Occipital lobe (tissue), 2 donors: ENCODE data around the gene SIGLECL1. TPM values are rescaled to one million over a fixed set of nuclear protein-coding genes. Genes with fewer than 3 reads are reported as not detected.
"Not testable (repeated sequence)": the region's sequence is repeated elsewhere in the genome, so short reads cannot be mapped to it uniquely, and the experiment has no call there.

ENCODE experiments used
- DNase-seq: peaks from one replicate; lab custom pipeline; 2025; lab: John Stamatoyannopoulos, UW
- total RNA-seq: library from RNA; depleted of rRNA; stranded (reverse); fragments of >200 nt; gene quantifications from one replicate; pipeline ENCODE4 v1.2.3, GENCODE V29; 2014

The SIGLECL1 gene
- not detected for total RNA-seq

DNA sequence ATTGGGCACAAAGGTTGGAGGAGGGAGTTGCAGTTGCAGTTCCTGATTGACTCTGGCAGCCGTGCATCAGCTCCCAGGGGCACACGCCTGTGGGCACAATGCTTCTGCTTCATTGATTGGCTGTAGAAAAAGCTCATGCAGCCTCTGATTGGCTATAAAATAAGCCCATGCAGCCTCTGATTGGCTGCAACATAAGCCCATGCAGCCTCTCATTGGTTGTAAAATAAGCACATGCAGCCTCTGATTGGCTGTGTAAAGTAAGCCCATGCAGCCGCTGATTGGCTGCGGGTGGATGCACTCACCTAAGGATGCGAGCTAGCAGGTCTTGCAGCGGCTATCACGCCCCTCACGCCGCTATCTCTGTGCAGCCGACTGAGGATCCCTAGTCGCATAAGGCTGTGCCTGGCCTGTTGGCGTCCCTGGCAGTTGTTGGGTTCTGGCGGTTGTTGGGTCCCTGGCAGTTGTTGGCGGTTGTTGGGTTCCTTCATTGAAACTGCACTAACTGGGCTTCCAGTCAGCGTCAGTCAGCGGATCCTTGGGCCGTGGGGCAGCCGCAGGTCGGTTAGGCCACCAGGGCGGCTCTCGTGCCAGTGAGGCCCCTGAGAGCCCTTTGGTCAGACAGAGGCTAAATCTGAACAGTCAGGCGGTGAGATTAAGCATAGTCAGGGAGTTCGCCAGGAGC, at the start of gene SIGLECL1:
SIGLECL1 (plus strand) TSS at position 295 of the 682 bp plus-strand sequence. CDS start 12,993 bp downstream, outside the sequence.
- DNase-seq = no peak

DNA sequence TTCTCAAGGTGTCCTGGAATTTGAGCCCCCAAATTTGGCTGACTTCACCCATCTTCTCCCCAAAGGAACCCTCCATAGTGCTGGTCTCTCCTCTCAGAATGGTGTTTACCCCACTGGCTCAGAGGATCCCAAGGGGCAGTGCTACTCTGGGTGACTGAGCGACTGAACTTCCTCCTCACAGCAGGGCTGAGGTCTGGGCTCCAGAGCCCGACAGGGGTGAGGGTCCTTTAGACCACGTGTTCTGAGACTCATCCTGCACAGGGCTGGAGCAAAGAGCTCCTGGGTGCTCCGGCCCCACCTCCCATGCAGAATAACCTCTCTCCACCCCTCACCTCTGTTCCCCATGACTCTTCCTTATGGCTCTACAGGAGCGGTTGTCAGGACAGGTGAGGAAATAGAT, 49.2 kb upstream of the SIGLECL1 start:
- DNase-seq = no peak

DNA sequence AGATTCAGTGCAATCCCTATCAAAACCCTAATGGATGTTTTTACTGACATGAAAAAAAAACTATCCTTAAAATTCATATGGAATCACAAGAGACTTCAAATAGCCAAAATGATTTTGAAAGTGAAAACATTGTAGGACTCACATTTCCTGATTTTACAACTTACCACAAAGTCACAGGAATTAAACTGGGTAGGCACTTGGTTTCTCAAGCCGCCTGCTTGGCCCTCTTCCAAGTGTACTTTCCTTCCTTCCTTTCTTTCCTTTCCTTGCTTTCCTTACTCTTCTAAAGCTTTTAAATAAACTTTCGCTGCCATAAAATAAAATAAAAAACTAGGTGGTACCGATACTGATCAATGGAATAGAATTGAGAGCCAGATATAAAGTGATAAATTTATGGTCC, 47.0 kb upstream of the SIGLECL1 start:
- no peak for DNase-seq

DNA sequence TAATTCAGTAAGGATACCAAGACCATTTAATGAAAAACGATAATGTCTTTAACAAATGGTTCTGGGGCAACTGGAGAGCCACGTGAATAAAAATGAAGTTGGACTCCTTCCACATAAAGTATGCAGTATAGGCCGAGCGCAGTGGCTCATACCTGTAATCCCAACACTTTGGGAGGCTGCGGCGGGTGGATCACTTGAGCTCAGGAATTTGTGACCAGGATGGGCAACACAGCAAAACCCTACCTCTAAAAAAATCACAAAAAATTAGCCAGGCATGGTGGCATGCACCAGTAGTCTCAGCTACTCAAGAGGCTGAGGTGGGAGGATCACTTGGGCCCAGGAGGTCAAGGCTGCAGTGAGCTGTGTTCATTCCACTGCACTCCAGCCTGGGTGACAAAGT, 46.6 kb upstream of the SIGLECL1 start:
- DNase-seq = no peak

DNA sequence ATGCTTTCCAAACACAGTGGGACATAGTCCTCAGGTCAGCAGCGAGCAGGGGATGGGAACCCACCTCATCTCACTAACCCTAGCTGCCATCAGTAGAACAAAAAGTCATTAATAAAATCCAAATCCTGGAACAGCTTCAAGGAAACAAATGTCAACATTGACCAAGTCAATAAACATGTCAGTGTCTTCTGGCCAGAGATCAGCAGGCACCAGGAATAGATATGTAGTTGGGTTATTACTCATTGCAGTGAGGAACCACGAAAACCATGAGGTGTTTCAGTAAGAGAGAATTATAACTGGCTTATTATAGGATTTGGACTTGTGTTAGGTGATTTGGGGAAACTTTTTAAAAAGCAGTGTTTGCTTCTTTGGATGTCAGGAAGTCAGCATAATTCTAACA, 43.1 kb upstream of the SIGLECL1 start:
- DNase-seq = no peak

DNA sequence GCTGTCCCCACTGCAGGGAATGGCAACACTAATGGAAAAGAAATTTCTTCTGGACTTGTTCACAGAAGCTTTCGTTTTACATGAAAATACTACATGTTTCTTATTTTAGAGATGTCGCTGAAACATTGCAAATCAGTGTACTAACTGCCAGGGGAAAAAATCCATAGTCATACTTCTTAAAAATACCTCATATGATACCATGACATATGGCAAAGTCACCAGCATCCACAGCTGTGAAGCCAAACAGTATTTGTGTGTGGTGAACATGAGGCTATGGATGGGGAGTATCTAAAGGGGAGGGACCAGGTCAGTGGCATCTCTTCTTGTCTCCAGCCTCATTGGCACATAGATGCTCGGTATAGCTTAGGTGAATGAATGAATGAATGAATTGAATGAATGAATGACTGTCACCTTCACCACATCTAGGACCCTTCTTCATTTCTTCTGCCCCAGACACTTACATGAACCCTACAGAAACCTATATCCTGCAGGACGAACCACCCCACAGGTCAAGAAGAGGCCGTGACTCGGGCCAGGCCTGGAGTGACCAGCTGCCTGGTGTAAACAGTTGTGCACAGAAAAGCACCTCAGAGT, 40.6 kb upstream of the SIGLECL1 start:
- no peak for DNase-seq

DNA sequence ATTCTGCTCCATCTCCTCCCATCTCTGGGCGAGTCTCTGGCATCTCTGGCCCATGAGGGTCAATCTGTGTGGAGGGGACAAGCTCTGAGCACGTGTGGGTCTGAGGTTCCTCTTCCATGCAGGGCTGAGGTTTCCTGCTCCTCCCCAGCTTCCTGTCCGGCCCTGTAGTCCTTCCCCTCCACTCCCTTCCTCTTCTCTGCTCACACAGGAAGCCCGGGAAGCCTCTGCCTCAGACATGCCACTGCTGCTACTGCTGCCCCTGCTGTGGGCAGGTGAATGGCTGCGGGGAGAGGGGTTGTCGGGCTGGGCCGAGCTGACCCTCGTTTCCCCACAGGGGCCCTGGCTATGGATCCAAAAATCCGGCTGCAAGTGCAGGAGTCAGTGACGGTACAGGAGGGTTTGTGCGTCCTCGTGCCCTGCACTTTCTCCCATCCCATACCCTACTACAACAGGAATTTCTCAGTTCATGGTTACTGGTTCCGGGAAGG, 40.0 kb upstream of the SIGLECL1 start:
- not testable (repeated sequence) for DNase-seq

DNA sequence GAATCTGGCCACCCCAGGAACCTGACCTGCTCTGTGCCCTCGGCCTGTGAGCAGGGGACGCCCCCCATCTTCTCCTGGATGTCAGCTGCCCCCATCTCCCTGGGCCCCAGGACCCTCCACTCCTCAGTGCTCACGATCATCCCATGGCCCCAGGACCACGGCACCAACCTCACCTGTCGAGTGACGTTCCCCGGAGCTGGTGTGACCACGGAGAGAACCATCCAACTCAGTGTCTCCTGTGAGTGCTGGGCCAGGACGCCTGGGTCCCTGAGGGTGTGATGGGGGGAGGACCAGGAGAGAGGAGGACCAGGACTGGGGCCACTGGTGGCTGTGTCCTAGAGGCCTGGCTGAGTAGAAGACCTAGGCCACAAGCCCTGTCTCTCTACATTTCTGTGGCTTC, 39.0 kb upstream of the SIGLECL1 start:
- no peak for DNase-seq

DNA sequence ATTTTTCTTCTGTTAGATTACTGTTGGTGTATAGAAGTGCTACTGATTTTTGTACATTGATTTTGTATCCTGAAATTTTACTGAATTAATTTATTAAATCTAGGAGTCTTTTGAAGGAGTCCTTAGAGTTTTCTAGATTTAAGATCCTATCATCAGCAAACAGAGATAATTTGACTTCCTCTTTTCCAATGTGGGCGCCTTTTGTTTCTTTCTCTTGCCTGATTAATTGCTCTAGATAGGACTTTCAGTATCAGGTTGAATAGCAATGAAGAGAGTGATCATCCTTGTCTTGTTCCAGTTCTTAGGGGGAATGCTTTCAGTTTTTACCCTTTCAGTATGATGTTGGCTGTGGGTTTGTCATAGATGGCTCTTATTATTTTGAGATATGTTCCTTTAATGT, 31.6 kb upstream of the SIGLECL1 start:
- no peak for DNase-seq

DNA sequence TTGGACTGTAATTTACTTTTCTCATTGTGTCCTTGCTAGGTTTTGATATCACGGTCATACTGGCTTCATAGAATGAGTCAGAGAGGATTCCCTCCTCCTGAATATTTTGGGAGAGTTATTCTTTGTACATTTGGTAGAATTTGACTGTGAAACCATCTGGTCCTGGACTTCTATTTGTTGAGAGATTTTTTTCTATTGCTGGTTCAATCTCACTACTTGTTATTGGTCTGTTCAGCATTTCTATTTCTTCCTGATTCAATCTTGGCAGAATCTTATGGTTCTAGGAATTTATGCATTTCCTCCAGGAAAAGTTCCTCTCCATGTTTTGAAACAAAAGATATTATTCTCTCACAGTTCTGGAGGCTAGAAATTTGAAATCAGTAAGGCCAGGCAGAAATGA, 30.9 kb upstream of the SIGLECL1 start:
- no peak for DNase-seq

DNA sequence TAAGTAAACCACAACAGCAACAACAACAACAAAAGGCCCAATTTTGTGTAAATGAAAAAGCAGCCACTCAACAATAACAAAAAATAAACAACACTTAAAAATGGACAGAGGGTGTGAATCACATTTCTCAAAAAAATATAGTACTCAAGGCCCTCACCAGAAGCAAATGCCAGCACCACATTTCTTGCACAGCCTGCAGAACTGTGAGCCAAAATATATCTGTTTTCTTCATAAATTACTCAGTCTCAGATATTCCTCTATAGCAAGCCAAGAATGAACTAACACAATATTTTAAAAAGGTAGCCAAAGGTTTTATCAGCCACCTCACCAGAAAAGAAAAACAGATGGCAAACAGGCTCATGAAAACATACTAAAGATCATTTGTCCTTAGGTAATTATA, 29.9 kb upstream of the SIGLECL1 start:
- DNase-seq = no peak

DNA sequence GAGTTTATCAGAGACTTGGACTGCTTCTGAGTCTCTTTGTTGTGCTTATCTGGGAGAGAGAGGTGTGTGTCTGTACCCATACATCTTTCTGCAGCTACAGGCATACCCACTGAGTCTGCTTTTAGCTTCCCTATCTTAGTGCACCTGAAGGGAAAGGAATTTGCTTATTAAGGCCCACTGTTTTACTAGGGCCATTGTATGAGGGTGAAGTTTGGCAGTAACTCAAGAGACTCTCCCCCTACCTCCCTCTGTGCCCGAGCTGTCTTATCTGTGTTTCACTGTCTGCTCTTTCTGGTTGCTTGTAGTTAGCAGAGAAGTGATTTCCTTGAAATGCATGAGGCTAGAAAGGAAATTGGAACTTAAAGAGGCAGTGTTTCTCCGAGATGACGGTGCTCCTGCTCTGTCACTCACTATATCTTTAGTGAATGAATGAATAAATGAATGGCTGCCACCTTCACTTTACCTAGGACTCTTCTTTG, 26.7 kb upstream of the SIGLECL1 start:
- DNase-seq = no peak

DNA sequence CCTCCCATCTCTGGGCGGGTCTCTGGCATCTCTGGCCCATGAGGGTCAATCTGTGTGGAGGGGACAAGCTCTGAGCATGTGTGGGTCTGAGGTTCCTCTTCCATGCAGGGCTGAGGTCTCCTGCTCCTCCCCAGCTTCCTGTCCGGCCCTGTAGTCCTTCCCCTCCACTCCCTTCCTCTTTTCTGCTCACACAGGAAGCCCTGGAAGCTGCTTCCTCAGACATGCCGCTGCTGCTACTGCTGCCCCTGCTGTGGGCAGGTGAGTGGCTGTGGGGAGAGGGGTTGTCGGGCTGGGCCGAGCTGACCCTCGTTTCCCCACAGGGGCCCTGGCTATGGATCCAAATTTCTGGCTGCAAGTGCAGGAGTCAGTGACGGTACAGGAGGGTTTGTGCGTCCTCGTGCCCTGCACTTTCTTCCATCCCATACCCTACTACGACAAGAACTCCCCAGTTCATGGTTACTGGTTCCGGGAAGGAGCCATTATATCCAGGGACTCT, 25.9 kb upstream of the SIGLECL1 start, which contains the start of gene CD33:
CD33 (plus strand) TSS at position 183 of the 496 bp plus-strand sequence; CDS start at position 222, 39 bp downstream.
- DNase-seq = not testable (repeated sequence)

DNA sequence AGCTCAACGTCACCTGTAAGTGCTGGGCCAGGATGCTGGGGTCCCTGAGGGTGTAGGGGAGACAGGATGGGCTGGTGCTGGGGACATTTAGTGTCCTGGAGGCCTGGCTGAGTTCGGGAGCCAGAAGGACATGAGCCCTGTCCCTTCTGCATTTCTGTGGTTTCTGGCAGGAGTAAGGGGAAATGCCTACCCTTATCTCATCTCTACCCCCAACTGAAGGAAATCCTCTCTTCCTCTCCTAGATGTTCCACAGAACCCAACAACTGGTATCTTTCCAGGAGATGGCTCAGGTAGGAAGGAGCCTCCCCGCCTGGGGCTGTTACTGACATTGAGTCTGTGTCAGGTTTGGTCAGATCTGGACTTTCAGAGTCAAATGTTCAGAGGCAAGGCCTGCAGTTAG, 24.8 kb upstream of the SIGLECL1 start:
- no peak for DNase-seq

DNA sequence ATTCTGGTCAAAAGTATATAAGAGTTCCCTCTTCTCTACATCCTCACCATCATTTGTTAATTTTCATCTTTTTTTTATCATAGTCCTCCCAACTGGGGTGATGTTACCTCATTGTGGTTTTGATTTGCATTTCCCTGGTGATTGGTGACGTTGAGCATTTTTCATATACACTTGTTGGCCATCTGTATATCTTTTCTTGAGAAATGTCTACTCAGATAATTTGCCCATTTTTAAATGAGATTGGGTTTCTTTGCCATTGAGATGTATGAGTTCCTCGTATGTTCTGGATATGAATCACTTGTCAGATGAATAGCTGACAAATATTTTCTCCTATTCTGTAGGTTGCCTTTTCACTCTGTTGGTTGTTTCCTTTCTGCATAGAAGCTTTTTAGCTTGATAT, 23.6 kb upstream of the SIGLECL1 start:
- no peak for DNase-seq

DNA sequence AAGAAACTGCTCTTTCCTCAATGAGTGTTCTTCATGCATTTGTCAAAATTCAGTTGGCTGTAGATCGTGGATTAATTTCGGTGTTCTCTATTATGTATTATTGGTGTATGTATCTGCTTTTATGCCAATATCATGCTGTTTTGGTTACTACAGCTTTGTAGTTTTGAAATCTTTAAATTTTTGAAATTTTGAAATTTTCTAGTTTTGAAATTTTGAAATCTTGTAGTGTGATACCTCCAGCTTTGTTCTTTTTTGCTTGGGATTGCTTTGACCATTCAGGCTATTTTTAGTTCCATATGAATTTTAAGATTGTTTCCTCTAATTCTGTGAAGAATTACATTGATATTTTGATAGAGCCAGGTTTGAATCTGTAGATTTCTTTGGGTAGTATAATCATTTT, 22.9 kb upstream of the SIGLECL1 start:
- no peak for DNase-seq

DNA sequence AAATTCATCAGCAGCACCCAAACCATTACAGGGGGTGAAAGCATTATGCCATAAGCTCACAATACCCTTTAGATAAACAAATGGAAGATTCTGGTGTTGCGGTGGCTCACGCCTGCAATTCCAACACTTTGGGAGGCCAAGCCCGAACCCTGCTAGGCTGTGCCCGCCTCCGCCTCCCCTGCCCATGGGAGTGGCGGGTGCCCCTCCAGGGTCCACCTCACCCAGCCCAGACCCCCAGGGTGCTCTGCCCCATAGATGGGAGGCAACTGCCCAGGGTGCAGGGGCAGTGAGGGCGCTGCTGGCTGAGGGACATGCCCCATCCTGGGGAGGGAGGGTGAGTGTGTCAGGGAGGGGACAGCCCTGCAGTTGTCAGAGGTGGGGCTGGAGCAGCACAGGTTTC, 10.0 kb upstream of the SIGLECL1 start:
- no peak for DNase-seq

DNA sequence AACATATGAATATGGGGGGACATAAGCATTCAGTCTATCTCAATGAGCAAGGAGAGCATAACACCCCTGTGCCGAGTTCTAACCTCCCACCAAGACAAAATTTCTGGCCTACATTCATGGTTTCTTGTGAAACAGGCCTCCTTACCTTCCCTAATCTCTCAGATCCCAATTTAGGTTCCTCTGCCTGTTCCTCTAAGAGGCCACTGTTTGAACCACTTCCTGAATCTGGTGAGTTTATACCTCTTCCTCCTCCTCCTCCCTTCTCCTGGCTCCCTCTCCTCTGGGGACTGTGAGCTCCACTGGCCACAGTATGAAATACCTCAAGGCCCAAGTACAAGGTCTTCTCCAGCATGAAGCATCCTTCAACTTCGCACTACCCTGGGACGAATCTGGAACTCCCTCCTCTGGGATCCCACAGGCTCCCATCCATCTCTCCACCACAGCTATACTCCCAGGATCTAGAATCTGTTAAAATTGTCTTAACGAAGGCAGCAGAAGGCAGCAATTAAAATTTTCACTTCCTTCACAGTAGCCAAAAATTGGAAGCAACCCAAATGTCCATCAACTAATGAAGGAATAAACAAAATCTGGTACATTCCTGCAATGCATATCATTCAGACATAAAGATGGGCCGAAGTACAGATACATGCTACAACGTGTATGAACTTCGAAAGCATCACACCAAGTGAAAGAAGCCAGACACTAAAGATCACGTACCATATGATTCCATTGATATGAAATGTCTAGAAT, 7.8 kb upstream of the SIGLECL1 start:
- DNase-seq = no peak

DNA sequence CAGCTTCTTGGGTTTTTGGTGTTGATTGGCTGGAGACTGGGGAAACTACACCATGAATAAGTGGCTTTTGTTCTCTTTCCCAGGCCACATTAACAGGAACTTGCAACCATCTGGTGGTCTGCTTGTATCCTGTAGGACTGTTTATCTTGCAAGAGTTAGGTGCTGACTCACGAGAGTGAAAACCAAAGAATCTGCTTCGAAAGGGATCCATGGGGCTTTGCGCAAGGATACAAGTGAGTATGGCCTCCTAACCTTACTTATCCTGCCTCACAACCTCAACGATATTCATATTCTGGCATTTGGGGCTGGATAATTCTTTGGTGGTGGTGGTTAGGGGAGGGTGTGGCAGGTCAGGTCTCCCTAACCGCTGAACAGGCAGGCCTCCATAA, 4.7 kb upstream of the SIGLECL1 start:
- no peak for DNase-seq

DNA sequence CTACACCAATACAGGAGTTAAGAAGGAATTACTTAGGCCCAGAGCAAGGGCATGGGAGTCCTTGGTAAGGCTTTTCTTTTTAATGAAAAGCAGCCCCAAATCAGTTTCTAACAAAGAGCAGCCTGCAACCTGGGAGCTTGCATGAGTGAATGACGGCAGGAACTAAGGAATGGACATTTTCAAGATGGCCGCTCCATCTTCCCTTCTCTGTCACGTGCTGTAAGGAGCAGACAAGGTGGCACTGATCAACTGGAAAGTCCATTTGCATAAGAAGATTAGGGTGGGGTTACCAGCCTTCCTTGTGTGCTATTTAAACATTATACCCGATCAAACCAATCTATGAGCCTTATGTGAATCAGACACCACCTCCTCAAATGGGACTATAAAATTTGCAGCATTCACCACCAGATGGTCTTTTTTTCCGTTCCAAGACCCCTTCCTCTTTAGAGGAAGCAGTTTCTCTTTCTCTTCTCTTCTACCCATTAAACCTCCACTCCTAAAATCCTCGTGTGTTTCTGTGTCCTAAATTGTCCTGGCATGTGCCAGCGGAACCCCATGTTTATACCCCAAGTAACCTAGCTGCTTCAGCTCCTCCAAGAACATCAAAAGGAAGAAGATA, 2.8 kb upstream of the SIGLECL1 start:
- DNase-seq = no peak

DNA sequence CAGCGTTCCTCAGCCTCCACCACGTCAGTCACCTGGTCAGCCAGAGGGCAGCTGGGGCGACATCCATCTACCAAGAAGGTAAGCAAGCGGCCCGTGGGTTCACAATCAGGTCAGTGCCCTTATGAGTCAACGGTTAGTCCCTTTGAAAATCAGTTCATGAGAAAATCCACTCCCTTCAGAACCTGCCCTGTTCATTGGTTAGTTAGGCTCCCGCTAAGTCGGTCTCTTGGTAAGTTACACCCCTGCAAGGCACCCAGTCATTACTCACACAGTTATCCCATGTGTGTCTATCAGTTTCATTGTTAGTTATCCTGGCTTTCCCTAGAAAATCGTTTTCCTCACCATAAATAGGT, 564 bp downstream of the SIGLECL1 start:
- no peak for DNase-seq
